Measurements from ENCODE around the gene AFF3.

Gene AFF3

DNA sequence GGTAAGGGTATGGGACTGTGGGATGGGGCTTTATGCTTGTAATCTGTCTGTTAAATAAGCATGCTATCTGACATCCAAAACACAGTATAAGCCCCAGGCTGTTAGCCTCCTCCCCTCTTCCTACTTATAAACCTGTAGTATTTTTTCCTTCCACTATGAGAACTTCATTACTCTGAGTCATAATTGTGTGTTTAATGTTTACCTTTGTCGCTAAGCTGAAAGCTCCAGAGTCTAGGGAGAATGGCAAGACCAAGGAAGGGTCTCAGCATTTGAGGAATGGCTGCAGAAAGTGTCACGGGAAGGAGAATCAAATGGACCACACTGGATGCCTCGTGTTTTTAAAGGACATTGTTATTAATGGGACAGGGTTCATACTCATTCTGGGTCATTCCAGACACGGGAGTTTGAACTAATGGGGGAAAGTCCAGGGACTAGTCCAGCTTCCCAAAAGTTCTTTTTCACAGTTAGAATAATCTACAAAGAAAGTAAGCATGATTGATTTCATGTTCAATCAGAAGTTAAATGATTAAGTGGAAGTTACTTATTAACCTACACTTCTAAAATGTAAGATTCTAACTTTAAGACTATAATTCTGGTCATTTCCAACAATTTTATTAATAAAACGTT is 292.2 kb downstream of the AFF3 start:
- no peak for FAIRE-seq

DNA sequence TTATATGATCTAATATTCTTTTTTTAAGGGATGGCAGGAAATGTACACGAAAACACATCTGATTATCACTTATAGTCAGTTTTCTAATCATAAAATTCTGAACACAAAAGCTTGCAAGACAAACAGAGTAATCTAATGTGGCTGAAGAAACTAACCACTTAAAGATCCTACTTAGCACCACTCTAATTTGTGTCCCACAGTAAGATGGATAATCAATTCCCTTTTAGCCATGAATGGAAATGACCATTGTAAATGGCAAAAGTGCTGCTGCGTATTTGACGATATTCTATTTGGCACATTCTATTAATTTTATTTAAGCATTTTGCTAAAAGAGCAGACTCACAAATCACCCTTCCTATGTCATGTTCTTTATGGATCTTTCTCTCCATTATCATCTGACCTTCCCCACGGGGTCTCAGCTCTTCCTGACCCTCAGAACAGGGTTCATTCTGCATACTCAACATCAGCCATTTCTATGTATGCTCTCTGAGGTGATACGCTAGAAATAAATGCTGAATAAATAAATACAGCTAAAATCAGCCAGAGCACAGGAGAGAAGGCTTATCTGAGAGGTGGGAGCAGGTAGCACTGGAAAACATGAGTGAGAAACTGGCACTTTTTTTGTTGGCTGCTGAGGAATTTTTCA is 295.8 kb downstream of the AFF3 start:
- FAIRE-seq = no peak

DNA sequence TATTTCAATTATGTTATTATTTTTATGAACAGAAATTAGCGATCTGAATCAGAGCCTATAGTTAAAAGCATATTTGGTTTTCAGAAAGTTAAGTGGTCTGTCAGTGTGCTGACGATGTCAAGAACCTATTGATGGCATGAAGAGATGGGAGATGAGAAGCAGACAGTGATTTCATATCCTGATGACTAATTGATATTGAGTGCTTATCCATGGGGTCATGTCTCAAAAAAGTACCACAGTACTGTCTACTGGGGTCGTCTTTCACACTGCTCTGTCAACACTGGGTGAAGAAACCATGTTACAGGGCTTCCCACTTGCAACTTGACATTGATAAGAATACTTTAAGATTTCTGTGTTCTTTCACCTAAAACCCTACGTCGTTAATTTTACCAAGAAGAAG is 297.1 kb downstream of the AFF3 start:
- no peak for FAIRE-seq

DNA sequence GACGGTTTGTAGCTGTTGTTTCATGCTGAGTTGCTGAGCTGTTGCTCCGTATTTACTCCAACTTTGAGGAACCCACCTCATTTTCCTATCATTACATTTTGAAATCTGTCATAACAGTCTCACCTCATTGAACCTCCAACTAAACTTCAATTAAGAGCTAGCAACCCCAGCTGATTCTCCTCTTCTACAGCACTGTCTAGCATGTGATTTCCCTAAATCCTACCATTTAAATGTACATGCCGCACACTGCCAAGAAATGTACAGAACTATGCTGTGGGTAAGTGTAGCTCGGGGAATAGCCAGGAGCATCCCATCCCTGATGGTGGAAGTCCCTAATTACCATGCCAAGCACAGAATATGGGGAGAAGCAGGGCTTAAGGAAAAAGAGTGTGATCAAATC is 299.9 kb downstream of the AFF3 start:
- FAIRE-seq = no peak

DNA sequence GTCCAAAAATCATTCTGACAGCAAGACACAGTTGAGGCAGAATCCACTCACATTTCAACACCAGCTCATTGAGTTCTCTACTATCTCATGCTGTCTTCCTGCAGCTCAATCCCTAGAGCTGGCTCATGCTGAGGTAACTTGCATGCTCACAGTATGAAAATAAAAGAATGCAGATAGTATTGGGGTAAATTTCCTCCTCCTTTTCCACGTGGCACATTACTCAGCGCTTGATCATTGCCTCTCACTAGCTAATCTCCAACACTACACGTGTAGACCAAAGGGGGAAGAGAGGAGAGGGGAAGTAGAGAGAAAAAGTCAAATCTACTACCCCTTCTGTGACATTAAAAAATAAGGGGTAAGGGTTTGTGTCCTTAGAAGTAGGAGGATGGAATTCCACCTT is 300.6 kb downstream of the AFF3 start:
- FAIRE-seq = no peak

DNA sequence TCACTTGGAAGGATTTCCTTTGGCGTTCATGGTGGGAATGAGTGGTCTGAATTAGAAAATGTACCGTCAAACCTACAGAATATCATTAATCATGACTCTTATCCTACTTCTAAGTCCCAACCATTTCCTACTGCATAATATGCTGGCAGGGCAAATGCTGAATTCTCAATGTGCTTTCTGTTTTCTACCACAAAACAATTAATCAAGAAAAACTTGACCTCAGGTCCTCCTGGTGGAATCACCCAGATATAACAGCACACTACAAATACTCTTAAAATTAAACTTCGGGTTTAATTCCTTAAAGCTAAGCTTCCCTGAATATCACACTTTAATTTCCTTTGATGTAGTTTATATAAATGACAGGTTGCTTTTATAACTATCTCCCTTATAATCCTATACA is 301.6 kb downstream of the AFF3 start:
- FAIRE-seq = no peak

DNA sequence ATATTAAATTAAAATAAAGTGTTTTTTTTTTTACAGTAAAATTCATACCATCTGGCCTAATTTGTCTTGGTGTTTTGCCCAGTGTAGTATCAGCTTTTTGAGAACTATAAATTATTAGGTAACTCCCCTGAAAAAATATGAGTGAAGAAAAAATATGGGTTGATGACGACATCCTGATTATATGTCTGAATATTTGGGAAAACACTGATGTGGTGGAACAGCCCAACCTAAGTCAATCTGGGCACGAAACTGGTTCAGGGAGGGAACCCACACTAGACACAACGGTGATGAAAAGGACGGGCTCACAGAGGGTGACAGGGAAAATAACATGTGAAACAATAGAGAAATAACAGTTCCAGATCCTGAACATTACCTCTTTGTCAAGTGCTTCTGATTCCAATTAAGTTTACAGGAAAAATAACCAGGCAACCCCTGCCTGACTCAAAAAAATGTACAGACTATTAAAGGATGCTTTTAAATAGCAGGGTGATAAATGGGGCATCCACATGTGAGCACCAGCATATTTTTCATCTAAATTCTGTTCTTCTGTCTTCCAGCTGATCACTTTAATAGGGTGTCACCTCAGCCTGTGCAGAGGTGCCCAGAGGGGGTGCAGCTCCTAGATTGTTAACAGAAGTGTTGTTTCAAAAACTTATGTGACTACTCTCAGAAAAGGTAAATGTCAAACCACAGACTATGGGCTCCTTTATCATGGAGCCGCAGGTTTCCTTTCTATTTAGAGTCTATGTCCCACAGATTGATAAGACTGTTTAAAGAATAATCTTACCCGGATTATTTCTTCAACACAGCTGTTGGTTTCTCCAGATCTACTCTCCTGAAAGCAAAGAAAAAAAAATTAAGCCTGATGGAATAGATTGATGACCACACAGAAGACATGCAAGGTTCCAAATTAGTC is 305.4 kb downstream of the AFF3 start:
- no peak for FAIRE-seq

DNA sequence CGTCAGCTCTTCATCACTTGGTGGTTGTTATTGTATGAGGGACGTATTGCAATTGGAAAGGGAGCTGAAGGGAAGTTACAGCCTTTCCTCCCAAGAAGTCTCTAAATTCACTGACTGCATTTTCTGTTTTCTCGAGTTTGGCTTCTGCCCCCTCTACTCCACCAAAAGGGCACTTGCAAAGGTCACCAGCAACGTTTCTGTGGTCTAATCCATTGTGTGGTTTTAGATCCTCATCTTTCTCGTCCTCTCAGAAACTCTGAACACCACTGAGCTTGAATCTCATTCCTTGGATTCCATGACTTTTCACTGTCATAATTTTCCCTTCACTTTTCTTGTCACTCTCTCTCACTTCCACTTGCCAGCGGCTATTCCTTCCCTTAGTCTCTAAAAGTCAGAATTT is 308.0 kb downstream of the AFF3 start:
- FAIRE-seq = no peak

DNA sequence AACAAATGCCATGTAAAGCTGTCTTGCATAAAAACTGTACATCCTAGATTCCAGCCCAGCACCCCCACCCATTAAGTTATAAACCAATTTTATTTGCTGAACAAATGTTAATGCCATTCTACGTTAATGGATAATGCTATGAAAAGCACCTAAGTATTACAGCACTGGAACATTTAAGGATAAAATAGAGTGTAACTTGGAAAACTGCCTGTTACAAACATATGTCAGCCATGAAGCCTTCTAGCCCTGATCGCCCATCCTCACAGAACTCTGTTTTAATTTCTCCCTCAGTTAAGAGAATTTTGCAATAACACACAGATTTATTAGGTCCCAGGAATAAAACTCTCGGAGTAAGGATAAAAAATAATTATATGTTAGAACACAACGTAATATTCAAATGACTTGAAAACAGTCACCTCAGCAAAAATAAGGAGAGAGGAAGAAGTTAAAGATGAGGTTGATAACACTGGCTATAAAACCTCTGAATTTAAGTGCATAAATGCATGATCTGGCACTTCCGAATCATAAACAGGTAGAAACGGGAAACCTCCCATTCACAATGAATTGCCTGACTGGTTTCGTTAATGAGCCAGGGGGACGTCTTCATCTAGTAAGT is 308.7 kb downstream of the AFF3 start:
- no peak for FAIRE-seq

DNA sequence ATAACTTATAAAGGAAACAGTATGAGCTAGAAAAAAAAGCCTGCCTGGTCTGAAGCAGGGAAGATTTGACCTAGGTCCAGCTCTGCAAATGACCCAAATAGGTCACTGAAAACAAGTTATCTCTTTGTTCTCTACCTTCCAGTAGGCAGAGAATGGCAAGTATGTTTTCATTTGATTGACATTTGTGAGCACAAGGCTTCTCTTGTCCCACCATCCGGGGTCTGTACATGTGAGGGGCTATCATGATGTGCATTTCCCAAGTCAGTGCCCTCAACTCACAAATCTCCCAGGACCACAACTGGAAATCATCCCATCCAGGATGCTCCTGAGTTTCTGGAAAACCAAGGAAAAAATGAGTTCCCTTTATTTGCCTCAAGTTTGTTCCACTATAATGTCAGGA is 309.5 kb downstream of the AFF3 start:
- no peak for FAIRE-seq

DNA sequence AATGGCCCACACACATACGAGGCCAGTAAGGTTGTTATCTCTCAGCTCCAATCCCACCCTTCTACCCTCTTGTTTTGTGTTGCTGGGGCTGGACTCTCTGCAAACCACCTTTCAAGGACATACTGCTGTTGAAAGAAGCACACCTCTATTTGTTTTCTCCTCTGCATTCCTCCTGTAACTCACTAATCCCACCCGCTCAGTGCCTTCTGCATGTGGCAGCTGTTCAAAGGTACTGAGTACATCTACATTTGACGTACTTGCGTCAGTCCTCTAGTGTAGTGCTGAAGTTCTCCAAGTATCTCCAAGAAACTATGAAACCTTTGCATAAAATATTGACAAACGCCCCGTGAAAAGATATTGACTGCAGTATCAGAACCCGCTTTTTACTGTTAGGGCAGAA is 310.6 kb downstream of the AFF3 start:
- FAIRE-seq = no peak

DNA sequence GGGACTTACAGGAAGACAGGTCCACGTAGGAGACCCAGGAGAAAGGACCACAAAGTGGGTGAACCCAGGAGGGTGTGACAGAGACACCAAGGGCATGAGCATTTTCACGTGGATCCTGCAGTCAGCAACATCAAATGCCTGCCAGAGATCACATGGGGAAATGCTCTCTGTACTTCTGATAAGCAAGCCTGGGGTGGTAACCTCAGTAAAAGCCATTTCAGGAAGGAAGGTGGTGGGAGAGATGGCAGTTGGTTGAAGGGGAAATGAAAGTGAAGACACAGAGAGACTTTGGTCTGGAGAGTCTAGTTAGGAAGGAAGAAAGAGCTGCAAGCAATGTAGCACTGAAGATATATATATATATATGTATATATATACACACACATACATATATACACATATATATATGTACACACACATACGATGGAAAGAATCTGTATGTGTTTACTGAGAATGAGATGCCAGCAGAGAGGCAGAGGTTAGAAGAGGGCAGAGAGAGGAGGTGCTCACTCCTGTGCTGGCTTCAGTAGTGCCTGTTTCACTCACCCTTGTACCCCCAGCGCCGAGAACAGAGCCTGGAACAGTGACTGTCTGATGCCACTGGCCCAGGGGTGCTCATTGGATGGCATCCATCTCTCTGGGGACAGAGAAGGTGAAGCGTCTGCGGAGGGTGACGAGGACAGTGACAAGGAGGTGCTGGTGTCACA is 314.9 kb downstream of the AFF3 start:
- FAIRE-seq = no peak

DNA sequence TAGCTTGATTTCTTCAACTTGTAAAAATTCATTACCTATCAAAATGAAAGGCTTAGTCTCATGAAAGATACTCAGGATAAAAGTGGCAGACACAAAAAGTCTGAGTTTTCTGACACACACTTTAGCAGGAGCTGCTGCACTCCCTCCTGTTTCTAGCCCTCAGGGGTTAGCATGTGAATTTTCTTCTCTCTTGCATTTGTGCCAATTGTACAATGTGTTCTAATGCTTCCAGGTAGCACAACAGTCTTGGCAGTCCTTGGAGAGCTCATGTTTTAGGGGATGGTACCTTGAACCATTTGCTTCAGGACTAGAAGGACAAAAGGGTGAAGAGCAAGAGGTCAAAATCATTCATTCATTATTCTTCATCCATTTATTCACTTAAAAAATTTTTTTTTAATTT is 316.8 kb downstream of the AFF3 start:
- no peak for FAIRE-seq

DNA sequence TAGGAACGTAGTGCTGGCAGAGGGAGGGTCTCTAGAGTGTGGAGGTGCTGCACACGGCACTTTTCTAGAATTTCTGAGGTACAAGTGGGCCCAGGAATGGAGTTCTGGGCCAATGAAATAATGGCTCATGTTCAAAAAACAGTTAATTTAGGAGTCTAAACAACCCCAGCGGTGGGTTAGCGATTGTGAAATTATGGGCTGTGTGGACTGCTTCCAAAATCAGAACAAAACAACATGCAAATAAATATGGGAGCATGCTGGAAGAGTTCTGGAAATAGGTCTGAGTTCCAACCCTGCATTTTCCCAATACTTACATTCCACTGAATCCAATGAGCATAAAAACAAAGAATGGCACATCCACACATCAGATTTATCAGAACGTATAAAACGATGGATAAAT is 317.6 kb downstream of the AFF3 start:
- FAIRE-seq = no peak

DNA sequence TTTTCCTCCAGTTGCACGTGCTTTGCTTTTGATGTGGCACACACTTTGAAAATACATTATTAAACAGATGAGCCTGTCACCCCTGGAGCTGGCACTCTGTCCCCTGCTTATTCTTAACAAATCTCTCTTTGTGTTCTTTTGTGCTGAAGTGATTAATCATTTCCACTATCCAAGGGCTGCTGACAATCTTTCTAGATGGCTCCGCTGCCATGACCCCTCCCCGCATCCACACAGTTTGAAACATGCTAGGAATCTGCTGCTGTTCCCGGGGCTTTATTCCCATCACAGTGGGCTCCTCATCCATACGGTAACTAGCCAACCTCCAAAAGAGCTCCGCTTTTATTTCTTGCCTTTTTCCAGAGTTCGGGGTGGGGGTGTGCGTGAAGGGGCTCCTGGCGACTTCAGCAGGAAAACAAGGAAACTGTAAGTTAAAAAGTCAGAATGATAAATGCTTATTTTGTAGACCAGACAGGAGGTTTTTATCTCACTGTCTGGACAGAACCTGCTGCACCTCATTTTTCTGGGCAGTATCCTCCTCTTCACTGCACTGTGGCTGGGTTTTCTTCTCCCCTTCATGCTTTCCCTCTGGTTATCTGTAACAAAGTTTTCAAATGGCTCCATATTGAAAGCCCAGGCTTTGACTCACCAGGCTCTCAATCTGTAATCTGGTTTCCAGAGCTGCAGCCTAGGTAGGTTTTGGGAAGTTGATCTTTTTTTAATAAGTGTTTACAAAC is 319.7 kb downstream of the AFF3 start:
- FAIRE-seq = no peak

DNA sequence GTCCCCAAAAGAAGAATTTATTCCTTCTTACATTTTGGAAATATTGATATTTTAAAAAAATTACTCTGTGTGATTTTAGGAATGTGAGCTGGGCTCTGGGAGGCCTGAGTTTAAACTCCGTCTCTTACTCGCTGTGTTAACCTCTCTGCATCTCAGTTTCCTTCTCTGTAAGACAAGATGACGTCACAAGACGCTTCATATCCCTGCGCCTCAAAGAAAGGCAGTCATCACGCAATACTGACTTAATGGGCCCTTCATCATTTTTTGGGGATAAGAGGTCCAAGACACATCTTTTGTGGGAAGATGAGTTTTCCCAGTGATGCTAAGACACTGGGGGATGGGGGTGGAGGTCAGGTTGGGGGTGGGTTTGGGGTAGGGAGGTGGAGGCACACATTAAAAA is 320.4 kb downstream of the AFF3 start:
- no peak for FAIRE-seq

DNA sequence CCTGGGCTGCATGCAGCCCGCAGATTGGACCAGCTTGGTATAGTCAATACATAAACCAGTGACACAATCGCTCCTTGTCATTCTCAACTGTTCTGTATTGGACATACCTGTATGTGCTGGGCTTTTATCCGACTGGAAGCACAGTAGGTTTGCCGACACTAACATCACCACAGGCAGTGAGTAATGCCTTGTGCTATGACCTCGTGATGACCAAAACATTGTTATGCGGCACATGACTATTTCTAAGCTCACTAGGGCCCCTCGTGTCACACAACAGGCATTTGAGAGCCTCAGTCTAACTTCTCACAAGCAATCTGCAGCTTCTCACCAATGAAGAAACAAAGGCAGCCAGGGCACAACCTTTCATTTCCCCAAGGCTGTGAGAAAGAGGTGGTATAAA is 320.8 kb downstream of the AFF3 start:
- FAIRE-seq = no peak

DNA sequence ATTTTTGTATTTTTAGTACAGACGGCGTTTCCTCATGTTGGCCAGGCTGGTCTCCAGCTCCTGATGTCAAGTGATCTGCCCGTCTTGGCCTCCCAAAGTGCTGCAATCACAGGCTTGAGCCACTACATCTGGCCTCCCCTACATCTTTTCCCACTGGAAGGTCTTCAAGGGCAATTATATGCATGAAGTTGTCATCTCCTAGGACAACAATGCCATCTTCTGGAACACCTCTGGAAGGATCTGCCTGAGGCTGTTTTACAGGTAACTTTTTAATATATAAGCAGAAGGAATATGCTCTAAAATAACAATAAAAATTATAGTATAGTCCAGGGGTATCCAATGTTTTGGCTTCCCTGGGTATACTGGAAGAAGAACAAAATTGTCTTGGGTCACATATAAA is 321.4 kb downstream of the AFF3 start:
- no peak for FAIRE-seq

DNA sequence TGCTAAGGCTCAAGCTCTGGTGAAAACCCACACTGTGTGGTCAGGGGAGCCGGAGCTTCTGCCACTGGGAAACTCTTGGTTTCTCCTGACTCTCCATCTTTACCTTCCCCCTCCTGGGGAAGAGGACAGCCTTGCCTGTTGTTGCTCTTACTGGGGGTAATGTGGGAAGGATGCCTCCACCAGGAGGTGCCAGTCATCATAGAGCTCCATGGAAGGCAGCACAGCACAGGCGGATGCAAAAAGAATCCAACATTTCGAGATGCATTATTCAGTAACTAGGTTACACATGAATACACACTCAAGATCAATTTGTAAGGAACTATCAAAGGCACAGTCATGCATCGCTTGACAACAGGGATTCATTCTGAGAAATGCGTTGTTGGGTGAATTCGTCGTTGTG is 322.6 kb downstream of the AFF3 start:
- FAIRE-seq = no peak

DNA sequence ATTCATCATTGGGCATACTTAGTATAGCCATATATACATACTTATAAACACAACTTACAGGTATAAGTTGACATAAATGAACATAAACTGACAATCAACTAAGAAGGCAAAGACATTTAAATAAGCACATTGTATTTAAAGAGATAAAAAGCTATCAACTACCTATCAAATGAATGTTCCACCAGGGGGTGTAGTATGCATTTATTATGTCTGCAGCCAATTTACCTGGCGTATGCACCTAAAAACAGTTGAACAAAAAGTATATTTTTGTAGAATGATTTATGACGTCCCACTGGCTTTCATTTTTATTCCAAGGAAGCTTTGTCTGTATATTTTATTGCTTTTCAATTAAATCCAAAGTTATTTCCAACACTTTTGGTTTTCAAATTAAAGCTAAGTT is 323.5 kb downstream of the AFF3 start:
- no peak for FAIRE-seq

DNA sequence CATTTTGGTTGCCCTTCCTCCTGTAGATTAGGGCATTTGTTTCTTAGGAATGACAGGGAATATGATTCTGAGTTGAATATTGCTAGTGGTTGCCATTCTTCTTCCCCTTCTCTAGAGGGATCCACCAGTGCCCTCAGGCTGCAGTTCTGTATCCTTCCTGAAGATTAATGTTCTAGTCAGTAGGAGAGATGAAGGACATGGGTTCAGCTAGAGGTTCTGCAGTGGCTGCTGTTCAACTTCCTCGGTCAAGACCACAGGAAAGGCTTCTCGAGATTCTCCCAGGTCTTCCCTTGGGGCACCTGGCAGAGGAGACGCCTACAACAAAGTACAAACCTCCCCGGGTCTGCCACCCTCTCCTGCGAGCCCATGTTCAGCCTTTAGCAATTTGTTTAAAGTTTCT is 325.5 kb downstream of the AFF3 start:
- no peak for FAIRE-seq

DNA sequence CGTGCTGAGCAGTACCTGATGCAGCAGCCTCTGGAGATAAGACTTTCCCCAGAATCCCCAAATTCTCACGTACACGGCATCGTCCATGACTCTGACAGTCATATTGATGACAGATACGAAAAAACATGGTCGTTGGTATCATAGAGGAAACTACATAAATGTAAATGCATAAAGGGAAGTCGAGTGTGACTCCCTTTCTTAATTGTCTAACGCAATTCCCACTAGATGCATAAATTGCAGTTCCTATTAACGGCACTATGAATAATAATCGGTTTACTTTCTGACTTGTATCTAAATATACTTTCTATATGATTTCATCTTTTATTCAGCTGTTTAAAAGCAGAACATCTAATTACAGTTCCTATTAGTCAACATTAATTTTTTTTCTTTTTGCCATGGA is 330.0 kb downstream of the AFF3 start:
- no peak for FAIRE-seq
